GM06990 (cell line): ENCODE results near the gene HCFC1.

ENCODE experiments used
- DNase-seq: peaks from one replicate; pipeline ENCODE4 v3.0.0-alpha.2; 2011; ENCODE audit not compliant: insufficient read length; ENCODE audit errors: extremely low read depth
- H3K27me3 ChIP-seq: replicated peaks from 2 replicates; pipeline ENCODE4 v1.6.0; 2011; ENCODE audit warnings: low read length; ENCODE audit not compliant: control insufficient read depth, insufficient read depth
- H3K36me3 ChIP-seq: 2 replicates; pipeline ENCODE4 v1.5.1; 2011; ENCODE audit warnings: low read length; ENCODE audit not compliant: control insufficient read depth, insufficient read depth
- H3K4me3 ChIP-seq: replicated peaks from 2 replicates; pipeline ENCODE4 v1.5.1; 2011; ENCODE audit warnings: low read depth, mild to moderate bottlenecking, control low read depth, low read length
- CTCF ChIP-seq: IDR thresholded peaks from 2 replicates; pipeline ENCODE4 v1.5.1; 2011; ENCODE audit warnings: low read length, control low read depth, mild to moderate bottlenecking, inconsistent platforms; ENCODE audit not compliant: insufficient read depth, poor library complexity, severe bottlenecking

The HCFC1 gene

GRCh38 chrX:153921511-153922446 lies 49.8 kb downstream of the HCFC1 start:
- DNase-seq: no peak
- TF ChIP-seq CTCF: no peak
- H3K36me3 ChIP-seq: peaks cover 10% of the 10 kb centered on the region
- H3K4me3 ChIP-seq: no peak overlapping the region
- no peaks in the 10 kb centered on the region for H3K27me3 ChIP-seq

- Histone ChIP-seq H3K36me3 (peaks cover 10% of the 10 kb centered on the region), H3K27me3 (no peaks in the 10 kb centered on the region), H3K4me3 (no peak overlapping the region)
- TF ChIP-seq CTCF: no peak
- DNase-seq: no peak
Observed at GRCh38 chrX:153921070-153921469, 50.5 kb downstream of the HCFC1 start.

- Histone ChIP-seq H3K27me3 (no peaks in the 10 kb centered on the region), H3K36me3 (peaks cover 10% of the 10 kb centered on the region), H3K4me3 (no peak overlapping the region)
- TF ChIP-seq CTCF: no peak
- peak; percentile 4 for DNase-seq
Observed at GRCh38 chrX:153920546-153920945, 51.1 kb downstream of the HCFC1 start.

- H3K36me3 ChIP-seq: peaks cover 11% of the 10 kb centered on the region
- TF ChIP-seq CTCF: no peak
- no peaks in the 10 kb centered on the region for H3K27me3 ChIP-seq
- DNase-seq: no peak
- H3K4me3 ChIP-seq: no peak overlapping the region
Observed at GRCh38 chrX:153919281-153919680, 52.3 kb downstream of the HCFC1 start.

- TF ChIP-seq CTCF: no peak
- peaks cover 11% of the 10 kb centered on the region for H3K36me3 ChIP-seq
- no peak for DNase-seq
- no peak overlapping the region for H3K4me3 ChIP-seq
- no peaks in the 10 kb centered on the region for H3K27me3 ChIP-seq
Observed at GRCh38 chrX:153917869-153918268, 53.7 kb downstream of the HCFC1 start.

- no peak for TF ChIP-seq CTCF
- DNase-seq: no peak
- H3K27me3 ChIP-seq: no peaks in the 10 kb centered on the region
- no peak overlapping the region for H3K4me3 ChIP-seq
- peaks cover 1% of the 10 kb centered on the region for H3K36me3 ChIP-seq
Observed at GRCh38 chrX:153913701-153914100, 57.9 kb downstream of the HCFC1 start.
